Measurements from ENCODE around the gene TAC4. TPM values are rescaled to one million over a fixed set of nuclear protein-coding genes. Genes with fewer than 3 reads are reported as not detected.
A peak's percentile ranks its signal among the peaks of the same experiment; 100 is the strongest.

TAC4 gene
- not detected in 2 replicates for total RNA-seq

DNA sequence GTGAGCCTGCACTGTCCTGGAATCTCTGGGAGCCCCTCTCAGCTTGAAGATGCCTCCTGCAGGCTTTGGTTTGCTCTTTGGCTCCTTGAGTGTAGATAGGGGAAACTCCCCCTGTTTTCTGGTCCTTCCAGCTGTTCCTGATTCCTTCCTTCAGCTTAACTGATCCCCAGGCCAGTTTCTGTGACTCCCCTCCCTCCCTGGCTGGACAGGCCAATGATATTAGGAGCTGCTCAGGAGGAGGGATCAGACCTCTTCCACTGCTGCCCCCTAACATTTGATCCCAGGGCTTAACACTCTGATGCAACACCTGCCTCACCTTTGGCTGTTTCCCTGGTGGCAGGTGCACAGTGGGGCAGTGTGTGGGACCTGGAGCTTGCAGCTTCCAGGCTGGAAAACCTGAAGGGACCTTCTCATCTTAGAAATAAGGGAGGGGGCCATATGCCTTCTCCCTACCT lies at the start of gene TAC4:
Gene TAC4, minus strand, starts transcription at position 51 of the 455 bp plus-strand sequence. CDS start 52 bp downstream, outside the sequence.
- no peak for DNase-seq (ENCODE audit: low read depth)

DNA sequence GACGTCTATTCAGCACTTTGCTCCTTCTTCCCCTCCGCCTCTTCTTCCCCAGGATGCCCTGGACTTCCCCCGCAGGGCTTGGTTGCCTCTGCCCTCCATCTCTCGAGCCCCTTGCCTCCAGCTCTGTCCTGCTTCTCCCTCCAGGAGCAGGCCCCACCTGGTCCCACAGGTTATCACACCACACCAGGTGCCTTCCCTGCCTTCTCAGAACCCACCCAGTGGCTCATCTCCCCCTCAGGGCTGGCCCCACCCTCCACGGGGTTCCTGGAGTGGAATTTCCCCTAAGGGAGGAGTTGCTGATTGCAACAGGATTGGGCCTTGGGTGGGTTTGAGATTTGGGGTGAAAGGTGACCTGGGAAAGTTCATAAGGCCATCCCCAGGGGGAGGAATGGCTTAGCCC lies 49.0 kb upstream of the TAC4 start:
- no peak for DNase-seq (ENCODE audit: low read depth)

DNA sequence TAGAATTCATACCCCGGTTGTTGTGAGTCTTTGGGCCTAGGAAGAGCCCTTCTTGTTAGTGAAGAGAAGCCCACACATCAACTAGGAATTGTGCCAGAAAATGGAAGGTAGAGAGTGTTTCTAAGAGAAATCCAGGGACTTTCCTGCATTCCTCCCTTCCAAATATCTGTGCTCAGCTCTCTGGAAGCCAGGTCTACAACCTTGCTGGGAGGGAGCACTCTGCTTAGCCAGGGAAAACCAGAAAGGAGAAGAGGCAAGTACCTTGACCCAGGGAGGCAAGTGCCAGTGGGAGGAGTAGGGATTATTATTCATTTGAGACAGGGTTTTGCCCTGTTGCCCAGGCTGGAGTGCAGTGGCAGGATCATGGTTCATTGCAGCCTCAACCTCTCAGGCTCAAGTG lies 48.4 kb upstream of the TAC4 start:
- no peak for DNase-seq (ENCODE audit: low read depth)

DNA sequence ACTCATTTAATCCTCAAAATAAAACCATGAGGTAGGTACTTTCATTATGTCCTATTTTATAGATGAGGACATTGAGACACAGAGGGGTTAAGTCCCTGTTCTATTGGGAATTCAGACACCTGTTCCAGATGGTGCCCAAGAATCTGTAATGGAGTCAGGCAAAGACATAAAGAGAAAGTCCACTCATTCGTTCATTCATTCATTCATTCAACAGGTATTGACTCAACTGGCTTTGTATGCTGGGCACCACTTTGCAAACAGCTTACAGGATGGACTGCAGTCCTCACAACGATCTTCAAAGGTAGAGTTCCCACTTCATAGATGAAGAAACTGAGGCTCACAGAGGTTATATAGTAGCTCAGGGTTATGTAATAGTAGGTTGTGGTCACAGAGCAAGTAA lies 47.9 kb upstream of the TAC4 start:
- no peak for DNase-seq (ENCODE audit: low read depth)

- no peak for DNase-seq (ENCODE audit: low read depth)
Observed at GRCh38 chr17:49894761-49895160, 46.9 kb upstream of the TAC4 start.

DNA sequence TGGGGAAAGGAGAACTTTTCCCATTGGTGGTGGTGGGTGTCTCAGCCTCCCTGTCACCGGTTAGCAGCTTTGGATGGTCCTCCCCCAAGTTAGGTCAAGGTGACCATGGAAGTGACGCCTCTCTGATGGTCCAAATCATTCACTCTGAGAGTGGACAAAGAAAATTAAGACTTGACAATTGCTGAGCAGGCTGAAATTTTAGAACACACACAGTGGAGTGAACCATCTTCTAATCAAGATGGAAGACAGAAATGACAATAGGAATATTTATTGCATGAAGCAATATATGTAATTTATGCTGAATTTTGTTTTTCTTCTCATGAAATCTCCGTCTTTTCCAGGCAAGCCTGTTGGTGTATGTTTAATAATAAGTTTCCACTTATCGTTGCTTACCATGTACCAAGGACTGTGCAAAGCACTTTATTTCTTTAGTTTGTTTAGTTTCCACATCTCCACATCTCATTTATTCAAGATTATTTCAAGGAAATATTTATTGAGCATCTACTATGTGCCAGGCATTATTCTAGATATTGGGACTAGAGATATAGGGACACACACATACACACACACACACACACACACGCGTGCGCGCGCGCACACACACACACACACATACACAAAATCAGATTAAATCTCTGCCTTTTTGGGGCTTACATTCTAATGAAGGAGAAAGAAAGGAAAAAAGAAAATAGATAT lies 44.0 kb upstream of the TAC4 start:
- no peak for DNase-seq (ENCODE audit: low read depth)

DNA sequence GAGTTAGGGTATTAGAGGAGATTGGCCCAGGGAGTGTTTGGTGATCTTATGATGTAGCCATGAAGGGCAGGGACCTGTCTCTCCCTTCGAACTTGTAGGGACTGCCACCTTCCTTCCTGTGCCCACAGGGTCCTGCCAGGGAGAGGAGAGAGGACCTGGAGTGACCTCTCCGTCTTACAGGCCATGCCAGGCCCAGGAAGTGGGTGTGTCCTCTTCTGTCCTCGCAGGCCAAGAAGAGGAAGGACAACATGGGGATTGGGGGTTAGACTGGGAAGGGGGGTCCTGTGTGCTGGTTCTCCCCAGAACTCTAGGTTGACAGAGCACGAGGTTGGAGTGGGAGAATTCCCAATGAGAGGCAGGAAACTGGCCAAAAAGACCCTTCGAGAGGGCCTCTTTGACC lies 43.4 kb upstream of the TAC4 start:
- no peak for DNase-seq (ENCODE audit: low read depth)

GRCh38 chr17:49890852-49891251 lies 43.0 kb upstream of the TAC4 start:
- no peak for DNase-seq (ENCODE audit: low read depth)

- DNase-seq (ENCODE audit: low read depth), result no peak
Observed at GRCh38 chr17:49890077-49890821, 42.4 kb upstream of the TAC4 start.

DNA sequence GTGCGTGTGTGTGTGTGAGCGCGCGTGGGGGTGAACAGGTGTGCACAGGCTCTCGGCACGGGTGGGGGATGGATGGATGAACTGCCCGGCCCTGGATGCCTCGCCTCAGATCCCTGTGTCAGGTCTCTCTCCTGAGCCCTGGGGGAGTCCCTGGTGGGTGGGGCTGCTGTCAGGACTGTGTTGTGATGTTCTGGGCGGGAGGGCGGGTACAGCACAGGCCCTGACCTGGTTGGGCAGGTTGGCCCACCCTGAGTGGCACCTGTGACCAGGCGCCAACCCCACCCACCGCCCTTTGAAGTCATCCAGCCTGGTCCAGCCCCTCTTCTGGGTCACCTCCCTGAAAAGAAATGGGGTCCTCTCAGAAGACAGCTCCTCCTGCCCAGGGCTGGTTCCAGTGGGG lies 41.6 kb upstream of the TAC4 start:
- no peak for DNase-seq (ENCODE audit: low read depth)

- no peak for DNase-seq (ENCODE audit: low read depth)
Observed at GRCh38 chr17:49887744-49888360, 40.0 kb upstream of the TAC4 start.

- peak; percentile 32 for DNase-seq (ENCODE audit: low read depth)
Observed at GRCh38 chr17:49887086-49887743, 39.3 kb upstream of the TAC4 start.

- DNase-seq (ENCODE audit: low read depth), result no peak
Observed at GRCh38 chr17:49886036-49886435, 38.2 kb upstream of the TAC4 start.

- no peak for DNase-seq (ENCODE audit: low read depth)
Observed at GRCh38 chr17:49882434-49882833, 34.6 kb upstream of the TAC4 start.

DNA sequence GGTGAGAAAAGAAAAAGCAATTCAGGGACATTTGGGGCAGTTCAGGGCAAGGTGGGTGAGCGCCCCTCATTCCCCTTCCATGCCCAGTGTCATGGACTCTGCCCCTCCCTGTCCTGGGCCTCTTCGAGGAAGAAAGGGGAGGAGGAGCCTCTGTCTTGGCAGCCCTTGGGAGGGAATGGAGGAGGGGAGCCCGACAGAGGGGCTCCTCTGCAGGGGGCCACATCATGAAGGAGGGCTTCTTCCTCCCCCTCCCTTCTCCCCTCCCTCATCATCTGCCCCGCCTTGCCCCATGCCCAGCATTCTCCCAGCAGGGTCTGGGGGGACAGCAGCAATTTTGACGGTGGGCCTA lies 33.2 kb upstream of the TAC4 start:
- no peak for DNase-seq (ENCODE audit: low read depth)

DNA sequence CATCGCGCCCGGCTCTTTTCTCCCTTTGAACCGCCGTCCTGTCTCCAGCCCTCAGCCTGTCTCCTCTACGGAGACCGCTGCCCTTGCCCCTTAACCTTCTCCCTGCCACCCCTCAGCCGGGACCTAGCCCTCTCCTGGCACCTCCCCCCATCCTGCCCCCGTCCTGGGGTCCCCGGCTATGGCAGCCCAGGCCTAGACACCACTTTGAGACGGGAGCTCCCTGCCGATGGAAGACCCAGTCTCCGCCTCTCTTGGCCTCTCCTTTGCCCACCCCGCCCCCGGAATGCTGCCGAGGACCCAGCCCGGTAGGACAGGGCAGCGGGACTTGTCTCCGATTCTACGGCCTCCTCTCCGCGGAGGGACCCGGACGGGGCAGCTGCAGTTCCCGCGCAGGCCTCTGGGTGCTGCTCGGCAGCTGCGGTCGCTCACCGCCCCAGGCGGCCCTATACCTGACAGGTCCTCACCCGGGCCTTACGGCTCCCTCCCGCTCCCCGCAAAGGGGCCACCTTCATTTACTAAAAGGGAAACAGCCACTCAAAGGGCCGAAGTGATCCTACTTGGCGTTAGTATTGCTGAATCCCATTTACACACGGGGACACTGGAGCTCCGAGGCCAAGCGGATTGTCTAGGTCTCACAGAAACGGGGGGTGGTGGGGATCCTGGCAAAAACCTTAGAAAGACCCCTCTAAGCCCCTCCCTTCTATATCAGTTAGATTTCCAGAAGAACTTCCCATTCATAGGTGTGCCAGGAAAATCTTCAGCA lies 32.6 kb upstream of the TAC4 start:
- DNase-seq (ENCODE audit: low read depth), result no peak

DNA sequence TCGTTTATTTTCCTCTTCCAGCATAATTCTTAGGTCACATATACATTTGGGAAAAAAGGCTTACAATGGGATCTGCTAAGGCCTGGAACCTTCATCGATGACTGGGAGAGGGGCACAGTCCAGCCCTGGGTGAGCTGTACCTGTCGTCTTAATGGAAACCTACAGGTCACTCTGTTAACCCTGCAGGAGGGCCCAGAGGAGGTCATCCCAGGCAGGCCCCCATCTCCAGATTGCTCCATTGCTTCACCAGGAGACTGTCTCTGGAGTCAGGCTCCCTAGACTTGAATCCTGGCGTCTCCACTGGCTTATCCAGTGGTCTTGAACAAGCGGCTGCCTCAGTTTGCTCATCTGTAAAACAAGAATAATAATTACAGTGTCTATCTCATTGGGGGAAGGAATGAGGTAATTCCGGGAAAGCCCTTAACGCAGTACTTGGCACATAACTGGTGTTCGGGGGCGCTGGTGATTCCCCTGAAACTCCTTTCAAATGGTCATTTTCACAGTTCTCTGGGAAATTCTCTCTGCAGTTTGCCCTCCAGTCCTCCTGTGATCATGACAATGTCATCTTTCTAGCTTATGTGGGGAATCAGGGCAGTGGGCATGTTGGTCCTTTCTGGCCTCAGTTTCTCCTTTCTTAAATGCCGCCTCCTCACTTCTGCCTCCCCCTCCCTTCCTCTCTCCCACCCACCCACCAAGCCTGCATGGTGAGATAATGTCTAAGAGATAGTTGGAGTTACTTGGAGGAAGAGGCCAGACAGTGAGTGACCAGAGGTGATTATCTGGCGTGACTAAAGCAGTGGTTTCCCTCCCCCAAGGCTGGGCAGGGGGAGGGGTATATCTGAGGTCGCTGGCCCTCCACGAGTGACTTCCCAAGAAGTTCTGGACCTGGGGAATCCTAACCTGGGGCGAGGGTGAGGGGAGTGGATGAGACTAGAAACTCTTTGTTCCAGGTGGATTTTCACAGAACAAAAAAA lies 31.3 kb upstream of the TAC4 start:
- DNase-seq (ENCODE audit: low read depth), result no peak

GRCh38 chr17:49875685-49876084 lies 27.8 kb upstream of the TAC4 start:
- DNase-seq (ENCODE audit: low read depth), result no peak

- no peak for DNase-seq (ENCODE audit: low read depth)
Observed at GRCh38 chr17:49874911-49875310, 27.0 kb upstream of the TAC4 start.

GRCh38 chr17:49873926-49874325 lies 26.1 kb upstream of the TAC4 start:
- DNase-seq (ENCODE audit: low read depth), result no peak

DNA sequence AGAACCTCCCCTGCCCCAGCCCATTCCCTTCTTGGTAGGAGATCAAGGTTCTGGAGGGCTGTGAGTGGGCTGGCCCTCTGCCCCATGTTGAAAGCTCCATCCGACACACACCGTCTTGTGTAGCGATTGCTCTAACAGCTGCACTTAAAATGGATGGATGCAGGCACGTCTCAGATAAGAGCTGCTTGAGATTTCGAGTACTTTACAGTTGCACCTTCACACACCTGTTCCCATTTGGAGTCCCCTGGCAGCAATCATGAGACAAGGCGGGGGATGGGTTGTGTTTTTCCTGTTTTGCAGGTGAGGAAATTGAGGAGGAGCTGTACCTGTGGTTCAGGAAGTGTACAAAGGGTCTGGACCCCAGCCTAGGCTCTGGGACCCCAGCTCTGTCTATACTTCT lies 25.6 kb upstream of the TAC4 start:
- no peak for DNase-seq (ENCODE audit: low read depth)

All from renal cortical epithelial cell (primary cell).